A549 (cell line): ENCODE results near the gene TTC21A. TPM values are rescaled to one million over a fixed set of nuclear protein-coding genes. Genes with fewer than 3 reads are reported as not detected.

ENCODE experiments used
- ATAC-seq, 2 experiments: fragments of 200-7000 bp in 1 of 2; fragments of >200 bp in 1 of 2; cut with Nextera tagmentation in 1 of 2; cut with Tn5 transposase in 1 of 2; 3 replicates each; pipeline versions ENCODE4 v1.8.0 to v1.9.1; 2018 to 2020; ENCODE audit warnings: mild to moderate bottlenecking in 1 of 2, moderate library complexity in 1 of 2
- CTCF ChIA-PET: fragments of 300-600 bp; sonication (Branson Sonifier 250); formaldehyde crosslinking; extraction: SDS; loops from one replicate; lab custom pipeline; 2021; ENCODE audit warnings: antibody characterized with exemption, inconsistent platforms; lab: Yijun Ruan, JAX
- POLR2A ChIA-PET: fragments of 350-600 bp; formaldehyde crosslinking; extraction: SDS; loops from one replicate; lab custom pipeline; 2021; ENCODE audit warnings: antibody characterized with exemption, inconsistent platforms; lab: Yijun Ruan, JAX
- DNase-seq, 2 experiments: peaks; one replicate each; pipeline versions ENCODE4 v3.0.0 to v3.0.0-alpha.2; 2011 to 2016; ENCODE audit warnings: low read depth in 1 of 2, low spot score in 1 of 2
- FAIRE-seq: peaks from 2 replicates; lab custom pipeline; 2011; peaks lifted over from hg19 to GRCh38; lab: Jason Lieb, UNC
- H3K27ac ChIP-seq, 2 experiments: fragments of >200 bp; sonication (Bioruptor Twin); formaldehyde crosslinking; 3 replicates each; pipeline ENCODE4 v1.5.1; 2016 to 2017
- H3K4me1 ChIP-seq: fragments of >200 bp; sonication (Bioruptor Twin); formaldehyde crosslinking; 3 replicates; pipeline ENCODE4 v1.6.1; 2016
- H3K4me2 ChIP-seq: fragments of >200 bp; sonication (Bioruptor Twin); formaldehyde crosslinking; 3 replicates; pipeline ENCODE4 v1.6.1; 2016
- H3K4me3 ChIP-seq: fragments of >200 bp; sonication (Bioruptor Twin); formaldehyde crosslinking; 3 replicates; pipeline ENCODE4 v1.5.1; 2016
- H3K9me3 ChIP-seq: fragments of >200 bp; sonication (Bioruptor Twin); formaldehyde crosslinking; 3 replicates; pipeline ENCODE4 v1.6.1; 2016
- CBX2 ChIP-seq: fragments of 200-600 bp; sonication (generic); IDR thresholded peaks from 2 replicates; pipeline ENCODE4 v1.6.1; 2016; ENCODE audit warnings: low read depth, mild to moderate bottlenecking, borderline replicate concordance
- CEBPB ChIP-seq, 2 experiments: fragments of >200 bp in 1 of 2; sonication (Bioruptor Twin) in 1 of 2; formaldehyde crosslinking in 1 of 2; IDR thresholded peaks; 2 replicates each; pipeline ENCODE4 v1.6.1; 2012 to 2016
- CHD4 ChIP-seq: fragments of 200-600 bp; sonication (generic); IDR thresholded peaks from 2 replicates; pipeline ENCODE4 v1.6.1; 2016; ENCODE audit warnings: antibody characterized with exemption, mild to moderate bottlenecking, borderline replicate concordance
- ELK1 ChIP-seq: fragments of 150-350 bp; IDR thresholded peaks from 2 replicates; pipeline ENCODE4 v1.6.1; 2014; ENCODE audit warnings: low read depth, mild to moderate bottlenecking, low read length
- EP300 ChIP-seq, 2 experiments: fragments of >200 bp; sonication (Bioruptor Twin); formaldehyde crosslinking; IDR thresholded peaks; 2 replicates in 1 of 2; 3 replicates in 1 of 2; pipeline ENCODE4 v1.6.1; 2016 to 2017
- ESRRA ChIP-seq: fragments of 150-350 bp; IDR thresholded peaks from 2 replicates; pipeline ENCODE4 v1.6.1; 2014; ENCODE audit warnings: mild to moderate bottlenecking, low read length, borderline replicate concordance
- FOSL2 ChIP-seq, 2 experiments: fragments of 450-650 bp in 1 of 2; fragments of >200 bp in 1 of 2; sonication (Bioruptor Twin) in 1 of 2; formaldehyde crosslinking; IDR thresholded peaks; 2 replicates each; pipeline versions ENCODE4 v1.5.0 to v1.6.1; 2016 to 2020; ENCODE audit warnings: mild to moderate bottlenecking in 1 of 2, moderate library complexity in 1 of 2
- HES2 ChIP-seq: fragments of >200 bp; sonication (Bioruptor Twin); formaldehyde crosslinking; IDR thresholded peaks from 2 replicates; pipeline ENCODE4 v1.6.1; 2016
- HEYL ChIP-seq: fragments of 250-450 bp; sonication (Bioruptor Pico); IDR thresholded peaks from 2 replicates; pipeline ENCODE4 v1.8.0; 2021; ENCODE audit warnings: mild to moderate bottlenecking, moderate library complexity
- HOXB5 ChIP-seq: fragments of 250-450 bp; sonication (Bioruptor Pico); IDR thresholded peaks from 2 replicates; pipeline ENCODE4 v1.5.0; 2020; ENCODE audit warnings: mild to moderate bottlenecking, moderate library complexity
- KDM1A ChIP-seq: fragments of 200-600 bp; sonication (generic); IDR thresholded peaks from 2 replicates; pipeline ENCODE4 v1.6.1; 2016; ENCODE audit warnings: low read depth, mild to moderate bottlenecking
- KDM5A ChIP-seq: fragments of 200-600 bp; sonication (generic); IDR thresholded peaks from 2 replicates; pipeline ENCODE4 v1.6.1; 2016; ENCODE audit warnings: antibody characterized with exemption, mild to moderate bottlenecking
- MAFK ChIP-seq: fragments of 450-650 bp; IDR thresholded peaks from 2 replicates; pipeline ENCODE4 v1.6.1; 2014; ENCODE audit not compliant: partially characterized antibody
- MAX ChIP-seq: IDR thresholded peaks from 2 replicates; pipeline ENCODE4 v1.6.1; 2012
- MAZ ChIP-seq: fragments of 150-350 bp; IDR thresholded peaks from 2 replicates; pipeline ENCODE4 v1.6.1; 2014; ENCODE audit warnings: antibody characterized with exemption, low read depth, low read length, borderline replicate concordance
- MYC ChIP-seq: IDR thresholded peaks from 2 replicates; pipeline ENCODE4 v1.6.1; 2012; ENCODE audit warnings: mild to moderate bottlenecking, inconsistent platforms, low read length, improper control_type of control experiment, borderline replicate concordance
- NPAS2 ChIP-seq: fragments of 250-450 bp; sonication (Bioruptor Pico); IDR thresholded peaks from 2 replicates; pipeline ENCODE4 v1.8.0; 2022; ENCODE audit warnings: mild to moderate bottlenecking, moderate library complexity, borderline replicate concordance
- NR3C1 ChIP-seq: fragments of >200 bp; sonication (Bioruptor Twin); formaldehyde crosslinking; IDR thresholded peaks from 3 replicates; pipeline ENCODE4 v1.6.1; 2017
- RAD21 ChIP-seq, 2 experiments: fragments of >200 bp in 1 of 2; sonication (Bioruptor Twin) in 1 of 2; formaldehyde crosslinking in 1 of 2; IDR thresholded peaks in 1 of 2; conservative IDR thresholded peaks in 1 of 2; 2 replicates in 1 of 2; 3 replicates in 1 of 2; pipeline ENCODE4 v1.6.1; 2012 to 2018; ENCODE audit warnings: inconsistent platforms in 1 of 2
- RARB ChIP-seq: fragments of 250-450 bp; sonication (Bioruptor Pico); IDR thresholded peaks from 2 replicates; pipeline ENCODE4 v1.8.0; 2021; ENCODE audit warnings: mild to moderate bottlenecking, moderate library complexity
- RCOR1 ChIP-seq: fragments of 150-350 bp; IDR thresholded peaks from 2 replicates; pipeline ENCODE4 v1.6.1; 2014; ENCODE audit warnings: antibody characterized with exemption, low read length, low read depth
- RNF2 ChIP-seq: fragments of 200-600 bp; sonication (generic); IDR thresholded peaks from 2 replicates; pipeline ENCODE4 v1.6.1; 2016; ENCODE audit warnings: low read depth, mild to moderate bottlenecking, antibody characterized with exemption, moderate library complexity, borderline replicate concordance
- SMC3 ChIP-seq: fragments of >200 bp; sonication (Bioruptor Twin); formaldehyde crosslinking; IDR thresholded peaks from 3 replicates; pipeline ENCODE4 v1.6.1; 2018; ENCODE audit warnings: inconsistent platforms
- TFCP2L1 ChIP-seq: fragments of 250-450 bp; sonication (Bioruptor Pico); IDR thresholded peaks from 2 replicates; pipeline ENCODE4 v1.5.0; 2021; ENCODE audit warnings: mild to moderate bottlenecking
- TP53 ChIP-seq: fragments of 250-450 bp; sonication (Bioruptor Pico); IDR thresholded peaks from 2 replicates; pipeline ENCODE4 v1.5.0; 2021; ENCODE audit warnings: mild to moderate bottlenecking, moderate library complexity
- WGBS: methylation state at CpG from one replicate; pipeline ENCODE4 v1.1.6; 2017; ENCODE audit errors: missing lambda C conversion rate; 5-methylcytosine and 5-hydroxymethylcytosine counted together
- polyA plus RNA-seq, 4 experiments: library from polyadenylated mRNA; depleted of rRNA in 3 of 4; stranded (reverse); fragments of >200 nt; fragmentation: RNase III in 1 of 4; extraction: RNeasy Plus Mini Kit Qiagen cat#74134 plus additional on column Dnase treatment in 1 of 4; gene quantifications; 2 replicates in 3 of 4; 3 replicates in 1 of 4; pipeline ENCODE4 v1.2.3, GENCODE V29; 2011 to 2017

TTC21A gene
- polyA plus RNA-seq, 2 of the 4 experiments (the other 2 are of a cell fraction), result 1.1 to 1.4 TPM

GRCh38 chr3:39156421-39156820 is 48.9 kb downstream of the TTC21A start:
- H3K4me3 ChIP-seq, result no peak overlapping the region
- TF ChIP-seq KDM5A (no peak), CBX2 (no peak), MAFK (no peak), KDM1A (no peak), RARB (CRISPR knock-in tag) (no peak), ELK1 (no peak), HES2 (no peak), MAX (no peak)
- H3K9me3 ChIP-seq, result no peaks in the 10 kb centered on the region
- H3K4me1 ChIP-seq, result peaks cover 15% of the 10 kb centered on the region
- no peak overlapping the region for H3K4me2 ChIP-seq
- POLR2A ChIA-PET, result interaction anchor here (0.6 kb wide), 1 partner anchor 16 kb away, joined by 4 read pairs; no protein-coding TSS in a partner anchor
- no peak overlapping the region; a peak in 1 of 6 replicates for H3K27ac ChIP-seq
- no peak for DNase-seq
- WGBS, result 94% methylated on average over 4 of the region's 4 CpGs
- FAIRE-seq, result no peak
- CTCF ChIA-PET, result interaction anchor here (1.7 to 2.3 kb wide), 3 partner anchors 21 to 135 kb away, joined by 3 to 5 read pairs (median 4); no protein-coding TSS in a partner anchor
- ATAC-seq, result no peak

- Histone ChIP-seq H3K9me3 (no peaks in the 10 kb centered on the region), H3K4me3 (no peak overlapping the region), H3K4me1 (peaks cover 7% of the 10 kb centered on the region), H3K4me2 (no peak overlapping the region), H3K27ac (no peak overlapping the region)
- ChIA-PET CTCF (interaction anchor here (1.7 to 2.3 kb wide), 3 partner anchors 20 to 32 kb away, joined by 3 to 7 read pairs (median 5); no protein-coding TSS in a partner anchor), POLR2A (no interaction called here)
- ATAC-seq (no peak), DNase-seq (no peak), FAIRE-seq (no peak)
- no peak for TF ChIP-seq RARB (CRISPR knock-in tag)
- TF ChIP-seq EP300 (IDR thresholded peaks at IDR 0.05), result no peak
- no peak for TF ChIP-seq NR3C1
- TF ChIP-seq ESRRA, result no peak
- TF ChIP-seq TFCP2L1, result no peak
- no peak for TF ChIP-seq NPAS2 (CRISPR knock-in tag)
- TF ChIP-seq FOSL2 (IDR thresholded peaks at IDR 0.05), result no peak
- no peak for TF ChIP-seq FOSL2 (CRISPR knock-in tag; IDR thresholded peaks at IDR 0.05)
- WGBS, result 67% methylated on average over 7 of the region's 7 CpGs
Observed at GRCh38 chr3:39157359-39157758, 49.9 kb downstream of the TTC21A start.

- POLR2A ChIA-PET, result interaction anchor here (1.3 kb wide), 1 partner anchor 20 kb away, joined by 4 read pairs; no protein-coding TSS in a partner anchor
- CTCF ChIA-PET, result interaction anchor here (0.7 to 2.6 kb wide), 6 partner anchors 11 to 130 kb away, joined by 3 to 7 read pairs (median 4); no protein-coding TSS in a partner anchor
Observed at GRCh38 chr3:39158148-39158715, 50.8 kb downstream of the TTC21A start.

More at GRCh38 chr3:39158148-39158715, 50.8 kb downstream of the TTC21A start:
- Histone ChIP-seq H3K9me3 (no peaks in the 10 kb centered on the region), H3K4me1 (peaks cover 7% of the 10 kb centered on the region), H3K4me2 (no peak overlapping the region), H3K27ac (no peak overlapping the region), H3K4me3 (no peak overlapping the region)
- TF ChIP-seq RCOR1, result no peak
- TF ChIP-seq NPAS2 (CRISPR knock-in tag), result no peak
- TF ChIP-seq HOXB5 (CRISPR knock-in tag), result no peak
- TF ChIP-seq EP300 (IDR thresholded peaks at IDR 0.05), result no peak
- no peak for TF ChIP-seq SMC3
- no peak for TF ChIP-seq RNF2
- no peak for TF ChIP-seq TP53 (CRISPR knock-in tag)
- no peak for TF ChIP-seq RAD21 (conservative IDR thresholded peaks at IDR 0.05 in 1 of 2, IDR thresholded peaks at IDR 0.05 in 1 of 2)
- no peak for TF ChIP-seq CEBPB (IDR thresholded peaks at IDR 0.05)
- no peak for TF ChIP-seq MYC
- TF ChIP-seq TFCP2L1, result no peak
- TF ChIP-seq HEYL (CRISPR knock-in tag), result no peak
- no peak for TF ChIP-seq CHD4
- TF ChIP-seq MAFK, result no peak
- TF ChIP-seq MAZ, result no peak
- no peak for FAIRE-seq
- 76% methylated on average over 5 of the region's 5 CpGs for WGBS
- no peak for ATAC-seq
- DNase-seq, result no peak
